HG03095 (cell line): Measurements from ENCODE around the gene NMRK2.
"Not testable (repeated sequence)": the region's sequence is repeated elsewhere in the genome, so short reads cannot be mapped to it uniquely, and the experiment has no call there.

Experiments used
- ATAC-seq: cut with Tn5 transposase; IDR thresholded peaks from one replicate; pipeline ENCODE4 v1.9.1; 2021; ENCODE audit warnings: moderate library complexity; ENCODE audit not compliant: unreplicated experiment

The NMRK2 gene

GRCh38 chr19:3964256-3965194 is 31.7 kb downstream of the NMRK2 start:
- no peak for ATAC-seq

GRCh38 chr19:3966051-3967017 is 33.5 kb downstream of the NMRK2 start:
- no peak for ATAC-seq

GRCh38 chr19:3967983-3968382 is 35.1 kb downstream of the NMRK2 start:
- ATAC-seq: not testable (repeated sequence)

GRCh38 chr19:3968556-3969434 is 35.9 kb downstream of the NMRK2 start:
- ATAC-seq: no peak

GRCh38 chr19:3969435-3970312 is 36.8 kb downstream of the NMRK2 start:
- no peak for ATAC-seq

- ATAC-seq: no peak
Observed at GRCh38 chr19:3970313-3970807, 37.5 kb downstream of the NMRK2 start.

- ATAC-seq: peak; percentile 91
Observed at GRCh38 chr19:3970808-3971598, 38.1 kb downstream of the NMRK2 start, which contains the start of gene DAPK3. TSS of gene DAPK3 (minus strand) at chr19:3971099. CDS start at chr19:3969735, 1,364 bp downstream.

GRCh38 chr19:3975144-3975543 is 42.3 kb downstream of the NMRK2 start:
- ATAC-seq: no peak

- ATAC-seq: no peak
Observed at GRCh38 chr19:3975637-3976087, 42.8 kb downstream of the NMRK2 start.

- ATAC-seq: no peak
Observed at GRCh38 chr19:3976495-3977241, 43.8 kb downstream of the NMRK2 start.

- ATAC-seq: no peak
Observed at GRCh38 chr19:3977242-3978143, 44.6 kb downstream of the NMRK2 start.

- no peak for ATAC-seq
Observed at GRCh38 chr19:3978145-3978544, 45.3 kb downstream of the NMRK2 start.

GRCh38 chr19:3979289-3979673 is 46.4 kb downstream of the NMRK2 start:
- no peak for ATAC-seq

- ATAC-seq: no peak
Observed at GRCh38 chr19:3979674-3980352, 46.9 kb downstream of the NMRK2 start.

GRCh38 chr19:3980353-3981251 is 47.7 kb downstream of the NMRK2 start:
- ATAC-seq: no peak
